SK-N-SH treated with all-trans-retinoic acid at 6 μM for 48 hours (cell line): Measurements from ENCODE around the gene ZBTB42.

Experiments used
- ARNTL ChIP-seq: fragments of 450-650 bp; formaldehyde crosslinking; IDR thresholded peaks from 2 replicates; pipeline ENCODE4 v1.5.0; 2020; ENCODE audit warnings: low read depth, mild to moderate bottlenecking, moderate library complexity, borderline replicate concordance
- BACH2 ChIP-seq: fragments of 250-450 bp; sonication (Bioruptor Pico); IDR thresholded peaks from 2 replicates; pipeline ENCODE4 v1.9.0; 2021; ENCODE audit warnings: mild to moderate bottlenecking, borderline replicate concordance
- PPARA ChIP-seq: fragments of 250-450 bp; sonication (Bioruptor Pico); IDR thresholded peaks from 2 replicates; pipeline ENCODE4 v1.5.0; 2020; ENCODE audit warnings: mild to moderate bottlenecking, borderline replicate concordance
- RARB ChIP-seq: fragments of 250-450 bp; sonication (Bioruptor Pico); IDR thresholded peaks from 2 replicates; pipeline ENCODE4 v1.8.0; 2021; ENCODE audit warnings: mild to moderate bottlenecking, moderate library complexity
- TCF4 ChIP-seq: fragments of 250-450 bp; sonication (Bioruptor Pico); IDR thresholded peaks from 2 replicates; pipeline ENCODE4 v1.8.0; 2021; ENCODE audit warnings: mild to moderate bottlenecking, moderate library complexity, borderline replicate concordance
- TOX ChIP-seq: fragments of 250-450 bp; sonication (Bioruptor Pico); IDR thresholded peaks from 2 replicates; pipeline ENCODE4 v1.8.0; 2021; ENCODE audit warnings: mild to moderate bottlenecking, moderate library complexity, borderline replicate concordance
- ZC3H10 ChIP-seq: fragments of 250-450 bp; sonication (Bioruptor Pico); IDR thresholded peaks from 2 replicates; pipeline ENCODE4 v1.5.1; 2021; ENCODE audit warnings: mild to moderate bottlenecking, moderate library complexity
- ZFP3 ChIP-seq: fragments of 250-450 bp; sonication (Bioruptor Pico); IDR thresholded peaks from 2 replicates; pipeline ENCODE4 v1.5.0; 2020; ENCODE audit warnings: mild to moderate bottlenecking, moderate library complexity
- TF ChIP-seq, protein P1 (sequence below): fragments of 250-450 bp; sonication (Bioruptor Pico); IDR thresholded peaks from 2 replicates; pipeline ENCODE4 v1.5.0; 2020; ENCODE audit warnings: mild to moderate bottlenecking, moderate library complexity

DNA sequence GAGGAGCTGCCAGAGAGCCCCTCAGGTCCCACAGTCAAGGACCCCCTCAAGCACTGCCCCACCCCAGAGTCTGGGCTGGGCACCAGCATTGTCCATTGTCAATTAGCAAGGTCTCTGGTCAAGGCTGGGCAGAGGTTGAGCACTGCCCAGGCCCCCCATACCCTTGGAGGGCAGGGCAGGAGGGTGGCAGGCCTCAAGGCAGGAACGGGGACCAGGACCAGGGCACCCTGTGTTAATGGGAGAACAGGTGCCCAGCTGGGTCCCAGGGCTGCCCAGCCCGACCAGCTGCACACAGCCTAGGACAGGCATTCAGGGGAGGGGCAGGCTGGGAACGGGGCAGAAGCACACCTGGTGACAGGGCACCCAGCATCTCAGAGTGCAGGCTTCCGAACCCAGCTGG lies 29.5 kb upstream of the ZBTB42 start:
- TF ChIP-seq TCF4 (CRISPR knock-in tag): no peak
- TF ChIP-seq ZC3H10 (CRISPR knock-in tag): no peak
- no peak for TF ChIP-seq PPARA (CRISPR knock-in tag)
- no peak for TF ChIP-seq RARB (CRISPR knock-in tag)
- no peak for TF ChIP-seq ARNTL
- TF ChIP-seq, protein P1, sequence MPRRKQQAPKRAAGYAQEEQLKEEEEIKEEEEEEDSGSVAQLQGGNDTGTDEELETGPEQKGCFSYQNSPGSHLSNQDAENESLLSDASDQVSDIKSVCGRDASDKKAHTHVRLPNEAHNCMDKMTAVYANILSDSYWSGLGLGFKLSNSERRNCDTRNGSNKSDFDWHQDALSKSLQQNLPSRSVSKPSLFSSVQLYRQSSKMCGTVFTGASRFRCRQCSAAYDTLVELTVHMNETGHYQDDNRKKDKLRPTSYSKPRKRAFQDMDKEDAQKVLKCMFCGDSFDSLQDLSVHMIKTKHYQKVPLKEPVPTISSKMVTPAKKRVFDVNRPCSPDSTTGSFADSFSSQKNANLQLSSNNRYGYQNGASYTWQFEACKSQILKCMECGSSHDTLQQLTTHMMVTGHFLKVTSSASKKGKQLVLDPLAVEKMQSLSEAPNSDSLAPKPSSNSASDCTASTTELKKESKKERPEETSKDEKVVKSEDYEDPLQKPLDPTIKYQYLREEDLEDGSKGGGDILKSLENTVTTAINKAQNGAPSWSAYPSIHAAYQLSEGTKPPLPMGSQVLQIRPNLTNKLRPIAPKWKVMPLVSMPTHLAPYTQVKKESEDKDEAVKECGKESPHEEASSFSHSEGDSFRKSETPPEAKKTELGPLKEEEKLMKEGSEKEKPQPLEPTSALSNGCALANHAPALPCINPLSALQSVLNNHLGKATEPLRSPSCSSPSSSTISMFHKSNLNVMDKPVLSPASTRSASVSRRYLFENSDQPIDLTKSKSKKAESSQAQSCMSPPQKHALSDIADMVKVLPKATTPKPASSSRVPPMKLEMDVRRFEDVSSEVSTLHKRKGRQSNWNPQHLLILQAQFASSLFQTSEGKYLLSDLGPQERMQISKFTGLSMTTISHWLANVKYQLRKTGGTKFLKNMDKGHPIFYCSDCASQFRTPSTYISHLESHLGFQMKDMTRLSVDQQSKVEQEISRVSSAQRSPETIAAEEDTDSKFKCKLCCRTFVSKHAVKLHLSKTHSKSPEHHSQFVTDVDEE (CRISPR knock-in tag): no peak
- no peak for TF ChIP-seq BACH2 (CRISPR knock-in tag)
- TF ChIP-seq TOX: no peak
- no peak for TF ChIP-seq ZFP3 (CRISPR knock-in tag)
